DOHH2 (cell line): Measurements from ENCODE around the gene TRIM6.
"Not testable (repeated sequence)": the region's sequence is repeated elsewhere in the genome, so short reads cannot be mapped to it uniquely, and the experiment has no call there.

Experiments
- H3F3A ChIP-seq: fragments of 200-600 bp; sonication (generic), shearing (Covaris generic); 2 replicates; pipeline ENCODE4 v1.6.0; 2016; ENCODE audit warnings: antibody characterized with exemption, mild to moderate bottlenecking; ENCODE audit not compliant: control insufficient read depth, insufficient read depth
- H3K27ac ChIP-seq: fragments of 200-600 bp; sonication (generic); 2 replicates; pipeline ENCODE4 v1.5.1; 2014; ENCODE audit warnings: low read depth, mild to moderate bottlenecking, low read length, moderate library complexity
- H3K27me3 ChIP-seq: fragments of 200-600 bp; sonication (generic); 2 replicates; pipeline ENCODE4 v1.6.1; 2014; ENCODE audit warnings: mild to moderate bottlenecking, low read length, mixed read lengths; ENCODE audit not compliant: control insufficient read depth
- H3K36me3 ChIP-seq: fragments of 200-600 bp; sonication (generic); 2 replicates; pipeline ENCODE4 v1.6.1; 2014; ENCODE audit warnings: mild to moderate bottlenecking, low read length, moderate library complexity, mixed read lengths; ENCODE audit not compliant: control insufficient read depth
- H3K4me1 ChIP-seq: fragments of 200-600 bp; sonication (generic); 2 replicates; pipeline ENCODE4 v1.6.1; 2014; ENCODE audit warnings: mild to moderate bottlenecking, low read length, mixed read lengths; ENCODE audit not compliant: control insufficient read depth
- H3K4me2 ChIP-seq: fragments of 200-600 bp; sonication (generic); 2 replicates; pipeline ENCODE4 v1.6.0; 2014; ENCODE audit warnings: mild to moderate bottlenecking, low read length, moderate library complexity
- H3K4me3 ChIP-seq: fragments of 200-600 bp; sonication (generic); 2 replicates; pipeline ENCODE4 v1.5.1; 2014; ENCODE audit warnings: mild to moderate bottlenecking, low read length, mixed read lengths
- H3K79me2 ChIP-seq: fragments of 200-600 bp; sonication (generic); 2 replicates; pipeline ENCODE4 v1.6.1; 2014; ENCODE audit warnings: mild to moderate bottlenecking, low read length, mixed read lengths; ENCODE audit not compliant: control insufficient read depth
- H3K9me2 ChIP-seq: fragments of 200-600 bp; sonication (generic); replicated peaks from 2 replicates; pipeline ENCODE4 v1.6.1; 2014; ENCODE audit warnings: mild to moderate bottlenecking, low read length, mixed read lengths; ENCODE audit not compliant: control insufficient read depth
- H3K9me3 ChIP-seq: fragments of 200-600 bp; sonication (generic); 2 replicates; pipeline ENCODE4 v1.6.1; 2014; ENCODE audit warnings: antibody characterized with exemption, low read length, mixed read lengths; ENCODE audit not compliant: control insufficient read depth, insufficient read depth
- H4K20me1 ChIP-seq: fragments of 200-600 bp; sonication (generic); 2 replicates; pipeline ENCODE4 v1.6.0; 2014; ENCODE audit warnings: low read depth, mild to moderate bottlenecking, antibody characterized with exemption, low read length, moderate library complexity; ENCODE audit not compliant: control insufficient read depth, insufficient read depth
- EZH2phosphoT487 ChIP-seq: fragments of 200-600 bp; sonication (generic); IDR thresholded peaks from 2 replicates; pipeline ENCODE4 v1.6.1; 2017; ENCODE audit warnings: borderline replicate concordance, mild to moderate bottlenecking, antibody characterized with exemption, low read length, moderate library complexity, mixed read lengths
- TF ChIP-seq, protein P1 (sequence below): fragments of 200-600 bp; sonication (generic); IDR thresholded peaks from one replicate; pipeline ENCODE4 v1.5.1; 2014; ENCODE audit warnings: antibody characterized with exemption, mild to moderate bottlenecking, low read depth, low read length; ENCODE audit not compliant: poor library complexity, severe bottlenecking

The TRIM6 gene

DNA sequence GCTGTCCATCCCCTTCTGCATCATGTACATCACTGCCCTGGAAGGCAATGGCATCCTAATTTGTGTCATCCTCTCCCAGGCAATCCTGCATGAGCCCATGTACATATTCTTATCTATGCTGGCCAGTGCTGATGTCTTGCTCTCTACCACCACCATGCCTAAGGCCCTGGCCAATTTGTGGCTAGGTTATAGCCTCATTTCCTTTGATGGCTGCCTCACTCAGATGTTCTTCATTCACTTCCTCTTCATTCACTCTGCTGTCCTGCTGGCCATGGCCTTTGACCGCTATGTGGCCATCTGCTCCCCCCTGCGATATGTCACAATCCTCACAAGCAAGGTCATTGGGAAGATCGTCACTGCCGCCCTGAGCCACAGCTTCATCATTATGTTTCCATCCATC, 15.4 kb upstream of the TRIM6 start:
- H4K20me1 ChIP-seq = no peaks in the 10 kb centered on the region
- no peaks in the 10 kb centered on the region for H3K79me2 ChIP-seq
- H3K9me2 ChIP-seq = no peaks in the 10 kb centered on the region
- H3K4me1 ChIP-seq = no peaks in the 10 kb centered on the region
- no peak overlapping the region for H3K27ac ChIP-seq
- no peaks in the 10 kb centered on the region; the same call in 1 of the 2 replicates for H3K27me3 ChIP-seq
- H3K4me2 ChIP-seq = no peak overlapping the region
- TF ChIP-seq EZH2phosphoT487 = no peak
- TF ChIP-seq, protein P1, sequence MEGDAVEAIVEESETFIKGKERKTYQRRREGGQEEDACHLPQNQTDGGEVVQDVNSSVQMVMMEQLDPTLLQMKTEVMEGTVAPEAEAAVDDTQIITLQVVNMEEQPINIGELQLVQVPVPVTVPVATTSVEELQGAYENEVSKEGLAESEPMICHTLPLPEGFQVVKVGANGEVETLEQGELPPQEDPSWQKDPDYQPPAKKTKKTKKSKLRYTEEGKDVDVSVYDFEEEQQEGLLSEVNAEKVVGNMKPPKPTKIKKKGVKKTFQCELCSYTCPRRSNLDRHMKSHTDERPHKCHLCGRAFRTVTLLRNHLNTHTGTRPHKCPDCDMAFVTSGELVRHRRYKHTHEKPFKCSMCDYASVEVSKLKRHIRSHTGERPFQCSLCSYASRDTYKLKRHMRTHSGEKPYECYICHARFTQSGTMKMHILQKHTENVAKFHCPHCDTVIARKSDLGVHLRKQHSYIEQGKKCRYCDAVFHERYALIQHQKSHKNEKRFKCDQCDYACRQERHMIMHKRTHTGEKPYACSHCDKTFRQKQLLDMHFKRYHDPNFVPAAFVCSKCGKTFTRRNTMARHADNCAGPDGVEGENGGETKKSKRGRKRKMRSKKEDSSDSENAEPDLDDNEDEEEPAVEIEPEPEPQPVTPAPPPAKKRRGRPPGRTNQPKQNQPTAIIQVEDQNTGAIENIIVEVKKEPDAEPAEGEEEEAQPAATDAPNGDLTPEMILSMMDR = no peak
- no peaks in the 10 kb centered on the region for H3K9me3 ChIP-seq
- no peak overlapping the region for H3K4me3 ChIP-seq
- H3F3A ChIP-seq = no peaks in the 10 kb centered on the region
- H3K36me3 ChIP-seq = no peaks in the 10 kb centered on the region

DNA sequence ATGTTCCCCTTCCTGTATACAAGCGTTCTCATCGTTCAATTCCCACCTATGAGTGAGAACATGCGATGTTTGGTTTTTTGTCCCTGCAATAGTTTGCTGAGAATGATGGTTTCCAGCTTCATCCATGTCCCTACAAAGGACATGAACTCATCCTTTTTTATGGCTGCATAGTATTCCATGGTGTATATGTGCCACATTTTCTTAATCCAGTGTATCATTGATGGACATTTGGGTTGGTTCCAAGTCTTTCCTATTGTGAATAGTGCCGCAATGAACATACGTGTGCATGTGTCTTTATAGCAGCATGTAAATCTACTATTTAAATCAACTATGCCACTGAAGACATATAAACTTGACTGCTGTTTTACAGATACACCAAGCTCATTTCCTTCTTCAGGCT, 12.0 kb upstream of the TRIM6 start:
- not testable (repeated sequence) for H3K36me3 ChIP-seq, H3K4me1 ChIP-seq, H3K9me2 ChIP-seq, H3K79me2 ChIP-seq, H4K20me1 ChIP-seq, H3F3A ChIP-seq, H3K4me3 ChIP-seq, H3K9me3 ChIP-seq, H3K27me3 ChIP-seq, H3K4me2 ChIP-seq, H3K27ac ChIP-seq

DNA sequence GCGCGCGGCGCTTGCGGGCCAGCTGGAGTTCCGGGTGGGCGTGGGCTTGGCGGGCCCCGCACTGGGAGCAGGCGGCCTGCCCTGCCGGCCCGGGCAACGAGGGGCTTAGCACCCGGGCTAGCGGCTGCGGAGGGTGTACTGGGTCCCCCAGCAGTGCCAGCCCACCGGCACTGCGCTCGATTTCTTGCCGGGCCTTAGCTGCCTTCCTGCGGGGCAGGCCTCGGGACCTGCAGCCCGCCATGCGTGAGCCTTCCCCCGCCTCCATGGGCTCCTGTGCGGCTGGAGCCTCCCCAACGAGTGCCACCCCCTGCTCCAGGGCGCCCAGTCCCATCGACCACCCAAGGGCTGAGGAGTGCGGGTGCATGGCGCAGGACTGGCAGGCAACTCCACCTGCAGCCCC, 6.5 kb upstream of the TRIM6 start:
- H4K20me1 ChIP-seq, H3K4me3 ChIP-seq, H3K27me3 ChIP-seq, H3K4me2 ChIP-seq, H3F3A ChIP-seq, H3K9me3 ChIP-seq, H3K27ac ChIP-seq, H3K36me3 ChIP-seq, H3K9me2 ChIP-seq, H3K79me2 ChIP-seq, H3K4me1 ChIP-seq: not testable (repeated sequence)

DNA sequence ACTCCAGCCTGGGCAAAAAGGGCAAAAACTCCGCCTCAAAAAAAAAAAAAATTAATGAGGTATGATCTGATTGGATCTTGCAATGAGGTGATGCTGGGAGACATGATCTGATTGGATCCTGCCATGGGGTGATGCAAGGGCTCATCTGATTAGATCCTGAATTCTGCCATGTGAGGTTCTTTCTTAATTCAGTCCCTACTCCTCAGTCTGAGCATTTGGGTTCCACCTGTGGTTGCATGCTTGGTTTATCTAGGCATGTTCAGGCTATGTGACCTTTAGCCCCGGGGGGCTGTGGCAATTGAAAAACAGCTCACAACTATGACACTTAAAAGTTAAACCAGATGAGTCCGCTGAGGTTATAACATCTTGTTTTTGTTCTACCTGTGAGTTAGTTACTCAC, 4.8 kb upstream of the TRIM6 start:
- no peak overlapping the region for H3K4me2 ChIP-seq
- TF ChIP-seq EZH2phosphoT487 = no peak
- TF ChIP-seq, protein P1 = no peak
- H4K20me1 ChIP-seq = no peaks in the 10 kb centered on the region
- H3K27ac ChIP-seq = no peak overlapping the region
- 0 out of 2 replicates have a peak, but pooled peaks cover 2% of the 10 kb centered on the region for H3K4me1 ChIP-seq
- no peaks in the 10 kb centered on the region for H3K27me3 ChIP-seq
- H3F3A ChIP-seq = no peaks in the 10 kb centered on the region
- no peaks in the 10 kb centered on the region for H3K9me3 ChIP-seq
- H3K36me3 ChIP-seq = no peaks in the 10 kb centered on the region
- no peaks in the 10 kb centered on the region for H3K9me2 ChIP-seq
- no peak overlapping the region for H3K4me3 ChIP-seq
- H3K79me2 ChIP-seq = no peaks in the 10 kb centered on the region
